ENCODE results near the gene IL1R2. TPM values are rescaled to one million over a fixed set of nuclear protein-coding genes. Genes with fewer than 3 reads are reported as not detected.

Gene IL1R2
- total and polyA plus RNA-seq, 2 of the 13 experiments (the other 11 are each of a cell fraction or from before 2014, with no cell fraction given) = 3.6 to 7.3 TPM

GRCh38 chr2:102033031-102033749 is 41.4 kb downstream of the IL1R2 start (continued):
- peak; percentile 27 for TF ChIP-seq FOSL2 (CRISPR knock-in tag; IDR thresholded peaks at IDR 0.05)
- peak; percentile 7 for TF ChIP-seq CCAR2 (optimal IDR thresholded peaks at IDR 0.05; ENCODE audit: low read depth, low read length)
- TF ChIP-seq HIVEP1 (CRISPR knock-in tag; IDR thresholded peaks at IDR 0.05) = peak; percentile 68
- no peak for TF ChIP-seq PTBP1 (IDR thresholded peaks at IDR 0.05; ENCODE audit: low read depth, low read length, poor library complexity, severe bottlenecking)
- no peak for TF ChIP-seq ZBTB40 (IDR thresholded peaks at IDR 0.05)
- no peak for TF ChIP-seq ZBTB40 (CRISPR knock-in tag; IDR thresholded peaks at IDR 0.05)
- TF ChIP-seq ZNF749 (CRISPR knock-in tag; IDR thresholded peaks at IDR 0.05; ENCODE audit: borderline replicate concordance) = no peak
- TF ChIP-seq MIXL1 (CRISPR knock-in tag; IDR thresholded peaks at IDR 0.05) = 0 out of 2 replicates have a peak, but pooled peaks have one; percentile 15
- no peak for TF ChIP-seq SAFB2 (CRISPR knock-in tag; IDR thresholded peaks at IDR 0.05; ENCODE audit: borderline replicate concordance, low read depth)
- TF ChIP-seq SMC3 (IDR thresholded peaks at IDR 0.05; ENCODE audit: low read length) = no peak
- TF ChIP-seq ZXDC (CRISPR knock-in tag; IDR thresholded peaks at IDR 0.05) = no peak
- TF ChIP-seq ZNF775 (CRISPR knock-in tag; IDR thresholded peaks at IDR 0.05; ENCODE audit: borderline replicate concordance) = no peak
- TF ChIP-seq ZIK1 (CRISPR knock-in tag; IDR thresholded peaks at IDR 0.05; ENCODE audit: borderline replicate concordance, low read depth) = 0 out of 2 replicates have a peak, but pooled peaks have one; percentile 35
- no peak for TF ChIP-seq MAFK (conservative IDR thresholded peaks at IDR 0.05 in 1 of 2, IDR thresholded peaks at IDR 0.05 in 1 of 2; ENCODE audit: low read length in 2 of 2)
